Stimulated activated CD4-positive, alpha-beta T cell treated with anti-CD3 and anti-CD28 coated beads, Interleukin-1b, Interleukin-23, amount 100 ng/mL, for 4 hours (primary cell): ENCODE measurements around the gene SMCR8.
"Not testable (repeated sequence)": the region's sequence is repeated elsewhere in the genome, so short reads cannot be mapped to it uniquely, and the experiment has no call there.

Experiments
- DNase-seq, 2 donors: peaks; one replicate each; pipeline ENCODE4 v3.0.0-alpha.2; 2020; ENCODE audit warnings: low read depth in 2 of 2

Gene SMCR8

GRCh38 chr17:18314731-18315561, at the start of gene SMCR8, which contains the start of gene TOP3A:
Gene SMCR8 (plus strand): TSS chr17:18315293. CDS start chr17:18315790, 497 bp downstream.
Gene TOP3A (minus strand): TSS chr17:18314994. CDS start chr17:18314778, 216 bp downstream.
- peak; percentile 96 to 97 for DNase-seq

- DNase-seq, result no peak
Measured at GRCh38 chr17:18267366-18267765, 47.7 kb upstream of the SMCR8 start.

- no peak for DNase-seq
Measured at GRCh38 chr17:18267927-18268711, 47.0 kb upstream of the SMCR8 start.

GRCh38 chr17:18270046-18270931, 44.8 kb upstream of the SMCR8 start:
- no peak for DNase-seq

GRCh38 chr17:18277076-18277475, 38.0 kb upstream of the SMCR8 start:
- no peak for DNase-seq

GRCh38 chr17:18278867-18279266, 36.2 kb upstream of the SMCR8 start:
- DNase-seq, result no peak

- DNase-seq, result no peak
Measured at GRCh38 chr17:18280249-18280648, 34.8 kb upstream of the SMCR8 start.

GRCh38 chr17:18280766-18281371, 34.2 kb upstream of the SMCR8 start:
- no peak for DNase-seq

GRCh38 chr17:18281788-18282187, 33.3 kb upstream of the SMCR8 start:
- no peak for DNase-seq

GRCh38 chr17:18285296-18285695, 29.8 kb upstream of the SMCR8 start:
- no peak for DNase-seq

GRCh38 chr17:18291718-18292540, 23.2 kb upstream of the SMCR8 start:
- no peak for DNase-seq

- not testable (repeated sequence) for DNase-seq
Measured at GRCh38 chr17:18298061-18298460, 17.0 kb upstream of the SMCR8 start.

- DNase-seq, result no peak
Measured at GRCh38 chr17:18300725-18301480, 14.2 kb upstream of the SMCR8 start.

GRCh38 chr17:18303206-18303605, 11.9 kb upstream of the SMCR8 start:
- DNase-seq, result not testable (repeated sequence)

GRCh38 chr17:18309202-18309601, 5.9 kb upstream of the SMCR8 start:
- DNase-seq, result no peak

- DNase-seq, result no peak
Measured at GRCh38 chr17:18314059-18314730, 898 bp upstream of the SMCR8 start.

- DNase-seq, result no peak
Measured at GRCh38 chr17:18315562-18315922, 449 bp downstream of the SMCR8 start.

- DNase-seq, result no peak
Measured at GRCh38 chr17:18315961-18316360, 868 bp downstream of the SMCR8 start.

GRCh38 chr17:18318117-18318516, 3.0 kb downstream of the SMCR8 start:
- no peak for DNase-seq
